Cardiac muscle cell (in vitro differentiated cells and primary cell): ENCODE results near the gene PRKD1. TPM values are rescaled to one million over a fixed set of nuclear protein-coding genes. Genes with fewer than 3 reads are reported as not detected.

Experiments
- DNase-seq, 2 donors: peaks; one replicate each; pipeline versions ENCODE4 v3.0.0 to v3.0.0-alpha.2; 2010 to 2017; ENCODE audit warnings: low read depth in 1 of 2, low spot score in 1 of 2
- H3K27ac ChIP-seq: fragments of 200-600 bp; sonication (generic); 2 replicates; pipeline ENCODE4 v1.5.1; 2016
- H3K27me3 ChIP-seq: fragments of 200-600 bp; sonication (generic); 2 replicates; pipeline ENCODE4 v1.6.0; 2016; ENCODE audit warnings: control low read depth
- H3K36me3 ChIP-seq: fragments of 200-600 bp; sonication (generic); 2 replicates; pipeline ENCODE4 v1.5.1; 2016; ENCODE audit warnings: control low read depth
- H3K4me1 ChIP-seq: fragments of 200-600 bp; sonication (generic); 2 replicates; pipeline ENCODE4 v1.8.1; 2017; ENCODE audit warnings: low read depth, mild to moderate bottlenecking, mixed run types
- H3K4me3 ChIP-seq: fragments of 200-600 bp; sonication (generic); 2 replicates; pipeline ENCODE4 v1.5.1; 2016; ENCODE audit warnings: mild to moderate bottlenecking
- H3K9me3 ChIP-seq: fragments of 200-600 bp; sonication (generic); 2 replicates; pipeline ENCODE4 v1.5.1; 2017; ENCODE audit warnings: low read depth, mild to moderate bottlenecking, control low read depth
- CTCF ChIP-seq: IDR thresholded peaks from 2 replicates; pipeline ENCODE4 v1.5.1; 2012; ENCODE audit warnings: low read depth, mild to moderate bottlenecking, low read length
- polyA plus RNA-seq: library from polyadenylated mRNA; unstranded; fragments of >200 nt; fragmentation: Nextera tagmentation; extraction: Ambion mirVana; gene quantifications from 2 replicates; pipeline ENCODE4 v1.2.1, GENCODE V29; 2016
- total RNA-seq: library from RNA; depleted of rRNA; stranded (reverse); fragments of >200 nt; gene quantifications from 2 replicates; pipeline ENCODE4 v1.2.3, GENCODE V29; 2016

Gene PRKD1
- total and polyA plus RNA-seq, 2 experiments from 2014 or later: 15.2 to 15.7 TPM

GRCh38 chr14:29798811-29799210 is 128.8 kb downstream of the PRKD1 start:
- Histone ChIP-seq H3K27ac (no peak overlapping the region), H3K4me1 (peaks cover 3% of the 10 kb centered on the region), H3K27me3 (no peaks in the 10 kb centered on the region), H3K36me3 (no peaks in the 10 kb centered on the region), H3K9me3 (no peaks in the 10 kb centered on the region), H3K4me3 (no peak overlapping the region)
- TF ChIP-seq CTCF: no peak
- DNase-seq: no peak

- no peaks in the 10 kb centered on the region for H3K9me3 ChIP-seq
- TF ChIP-seq CTCF: no peak
- no peak overlapping the region for H3K4me3 ChIP-seq
- H3K4me1 ChIP-seq: peaks cover 3% of the 10 kb centered on the region
- H3K27me3 ChIP-seq: no peaks in the 10 kb centered on the region
- H3K27ac ChIP-seq: no peak overlapping the region
- H3K36me3 ChIP-seq: no peaks in the 10 kb centered on the region
- DNase-seq: no peak
These were observed 129.5 kb downstream of the PRKD1 start for GRCh38 chr14:29798108-29798663.

GRCh38 chr14:29796853-29797252 is 130.8 kb downstream of the PRKD1 start:
- Histone ChIP-seq H3K9me3 (no peaks in the 10 kb centered on the region), H3K4me1 (no peaks in the 10 kb centered on the region), H3K36me3 (no peaks in the 10 kb centered on the region), H3K27ac (no peak overlapping the region), H3K4me3 (no peak overlapping the region), H3K27me3 (no peaks in the 10 kb centered on the region)
- no peak for DNase-seq
- no peak for TF ChIP-seq CTCF

GRCh38 chr14:29789475-29789874 is 138.2 kb downstream of the PRKD1 start:
- Histone ChIP-seq H3K36me3 (no peaks in the 10 kb centered on the region), H3K4me3 (no peak overlapping the region), H3K4me1 (no peaks in the 10 kb centered on the region), H3K27me3 (no peaks in the 10 kb centered on the region), H3K27ac (no peak overlapping the region), H3K9me3 (no peaks in the 10 kb centered on the region)
- no peak for DNase-seq
- TF ChIP-seq CTCF: no peak

- no peak overlapping the region for H3K4me3 ChIP-seq
- H3K4me1 ChIP-seq: no peaks in the 10 kb centered on the region
- H3K9me3 ChIP-seq: no peaks in the 10 kb centered on the region
- no peak for DNase-seq
- no peak for TF ChIP-seq CTCF
- H3K36me3 ChIP-seq: no peaks in the 10 kb centered on the region
- H3K27ac ChIP-seq: no peak overlapping the region
- H3K27me3 ChIP-seq: no peaks in the 10 kb centered on the region
These were observed 139.6 kb downstream of the PRKD1 start for GRCh38 chr14:29788093-29788492.
